T-helper 9 cell (primary cell): Measurements from ENCODE around the gene NRBF2.
"Not testable (repeated sequence)": the region's sequence is repeated elsewhere in the genome, so short reads cannot be mapped to it uniquely, and the experiment has no call there.

Experiments
- DNase-seq: peaks from one replicate; pipeline ENCODE4 v3.0.0-alpha.2; 2020

The NRBF2 gene

DNA sequence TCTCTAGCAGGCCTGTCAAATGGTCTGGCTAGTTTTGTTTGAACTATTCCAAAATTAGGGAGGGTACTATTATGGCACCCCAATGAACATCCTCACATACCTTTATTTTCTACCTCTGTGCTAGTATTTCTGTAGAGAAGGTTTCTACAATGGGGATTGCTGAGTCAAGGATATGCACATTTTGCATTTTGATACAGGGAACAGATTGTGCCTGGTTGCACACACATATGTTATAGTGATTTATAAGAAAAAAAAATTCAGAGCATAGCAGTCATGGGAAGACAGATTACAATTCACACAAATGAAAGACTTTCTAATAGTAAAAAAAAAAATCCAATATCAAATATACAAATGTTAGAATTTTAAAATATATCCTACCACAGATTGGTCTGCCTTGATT lies 14.1 kb upstream of the NRBF2 start:
- DNase-seq: no peak

GRCh38 chr10:63120554-63120953 lies 12.6 kb upstream of the NRBF2 start:
- no peak for DNase-seq

DNA sequence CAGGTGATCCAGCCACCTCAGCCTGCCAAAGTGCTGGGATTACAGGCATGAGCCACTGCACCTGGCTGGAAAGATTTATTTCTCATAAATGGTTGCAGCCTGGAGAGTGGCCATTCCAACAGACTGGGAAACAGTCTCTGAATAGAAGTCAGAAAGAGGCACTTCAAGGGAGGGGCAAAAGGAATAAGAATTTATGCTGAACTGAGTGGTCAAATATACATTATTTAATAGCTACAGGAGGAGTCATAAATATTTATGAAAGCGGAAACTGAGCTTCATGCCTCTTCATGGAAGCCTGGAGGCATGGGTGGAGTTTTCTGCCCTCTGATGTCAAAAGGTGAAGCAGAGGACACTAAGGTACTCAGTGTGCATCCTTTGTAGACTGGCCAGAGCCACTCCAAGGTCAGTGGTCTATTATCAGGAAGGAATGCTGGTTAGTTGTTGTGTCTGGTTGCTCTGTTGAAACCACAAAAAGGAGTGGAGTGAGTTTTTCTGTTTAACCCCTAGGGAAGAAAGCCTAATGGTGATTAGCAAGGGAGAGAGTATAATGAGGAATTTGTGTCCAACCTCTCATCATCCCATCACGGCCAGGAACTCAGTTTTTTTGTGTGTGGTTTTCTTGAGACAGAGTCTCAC lies 9.3 kb upstream of the NRBF2 start:
- DNase-seq: no peak

- no peak for DNase-seq
These were observed 7.7 kb upstream of the NRBF2 start for GRCh38 chr10:63125459-63125858.

DNA sequence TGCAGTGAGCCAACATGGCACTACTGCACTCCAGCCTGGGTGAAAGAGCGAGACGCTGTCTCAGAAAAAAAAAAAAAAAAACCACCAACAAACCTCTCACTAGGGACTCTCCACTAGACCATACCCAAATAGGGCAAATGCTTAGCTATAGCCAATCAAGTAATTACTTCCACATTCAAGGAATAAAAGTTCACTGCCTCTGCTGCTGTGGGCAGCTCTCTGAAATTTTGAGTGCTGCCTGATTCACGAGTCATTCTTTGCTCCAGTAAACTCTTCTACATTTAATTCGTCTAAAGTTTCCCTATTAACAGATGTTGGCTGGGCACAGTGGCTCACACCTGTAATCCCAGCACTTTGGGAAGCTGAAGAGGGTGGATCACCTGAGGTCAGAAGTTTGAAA lies 4.7 kb upstream of the NRBF2 start:
- DNase-seq: no peak

DNA sequence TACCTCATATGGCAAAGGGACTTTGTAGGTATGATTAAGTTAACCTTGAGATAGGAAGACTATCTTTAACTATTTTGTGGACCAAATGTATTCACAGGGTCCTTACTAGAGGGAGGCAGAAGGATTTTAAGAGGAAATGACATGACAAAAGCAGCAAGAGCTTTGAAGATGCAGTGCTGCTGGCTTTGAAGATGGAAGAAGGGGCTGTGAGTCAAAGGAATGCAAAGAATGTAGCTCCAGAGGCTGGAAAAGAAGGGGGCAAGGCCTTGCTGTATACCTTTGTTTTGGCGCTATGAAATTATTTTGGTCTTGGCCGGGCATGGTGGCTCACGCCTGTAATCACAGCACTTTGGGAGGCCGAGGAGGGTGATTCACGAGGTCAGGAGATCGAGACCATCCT lies 3.2 kb upstream of the NRBF2 start:
- DNase-seq: no peak

DNA sequence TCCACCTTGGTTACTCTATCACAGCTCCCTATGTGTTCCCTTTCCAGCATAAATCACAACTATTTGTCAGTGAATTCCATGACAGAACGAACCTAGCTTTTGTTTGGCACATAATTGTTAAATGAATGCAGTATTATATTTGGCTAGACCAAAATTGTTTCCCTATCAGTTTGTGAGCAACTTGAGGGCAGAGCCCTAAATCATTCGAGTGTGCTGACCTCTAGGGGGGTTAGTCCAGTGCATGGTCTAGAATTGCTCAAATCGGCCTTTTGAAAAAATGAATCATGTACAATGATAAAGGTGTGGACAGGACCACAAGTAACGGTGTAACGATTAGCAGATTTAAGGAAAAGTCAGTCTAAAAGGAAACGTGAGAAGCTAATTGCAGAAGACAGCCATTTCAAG lies 475 bp upstream of the NRBF2 start:
- DNase-seq: no peak

GRCh38 chr10:63133821-63134557 lies 861 bp downstream of the NRBF2 start:
- no peak for DNase-seq

DNA sequence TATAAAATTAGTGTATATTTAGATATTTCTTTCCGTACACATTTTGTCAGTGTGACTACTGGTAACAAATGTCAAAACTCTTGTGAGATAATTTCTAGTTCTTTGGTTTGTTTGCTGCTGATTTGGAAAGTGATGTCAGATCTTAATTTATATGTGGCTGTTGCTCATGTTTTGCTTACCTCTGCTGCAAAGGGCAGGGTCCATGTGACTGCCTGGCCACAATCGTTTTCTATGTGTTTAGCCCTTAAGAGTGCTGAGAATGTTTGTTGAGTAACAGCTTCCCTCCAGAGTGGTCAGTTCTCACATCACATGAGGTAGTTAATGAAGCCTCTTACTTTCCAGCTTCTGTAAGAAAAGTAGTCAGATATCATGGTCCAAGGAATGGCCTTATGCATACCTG lies 4.2 kb downstream of the NRBF2 start:
- DNase-seq: no peak

- DNase-seq: no peak
These were observed 6.9 kb downstream of the NRBF2 start for GRCh38 chr10:63140077-63140476.

DNA sequence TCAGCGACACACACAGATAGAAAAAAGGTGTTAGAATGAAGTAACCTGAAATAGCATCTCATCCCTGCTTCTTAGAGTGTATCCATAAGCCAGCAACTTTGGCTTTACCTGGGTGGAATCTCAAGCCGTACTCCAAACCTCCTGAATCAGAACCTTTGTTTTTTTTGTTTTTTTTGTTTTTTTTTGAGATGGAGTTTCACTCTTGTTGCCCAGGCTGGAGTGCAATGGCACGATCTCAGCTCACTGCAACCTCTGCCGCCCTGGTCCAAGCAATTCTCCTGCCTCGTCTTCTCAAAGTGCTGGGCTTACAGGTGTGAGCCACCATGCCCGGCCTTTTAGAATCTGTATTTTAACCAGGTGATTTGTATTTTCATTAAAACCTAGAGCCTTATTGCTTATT lies 9.0 kb downstream of the NRBF2 start:
- no peak for DNase-seq

DNA sequence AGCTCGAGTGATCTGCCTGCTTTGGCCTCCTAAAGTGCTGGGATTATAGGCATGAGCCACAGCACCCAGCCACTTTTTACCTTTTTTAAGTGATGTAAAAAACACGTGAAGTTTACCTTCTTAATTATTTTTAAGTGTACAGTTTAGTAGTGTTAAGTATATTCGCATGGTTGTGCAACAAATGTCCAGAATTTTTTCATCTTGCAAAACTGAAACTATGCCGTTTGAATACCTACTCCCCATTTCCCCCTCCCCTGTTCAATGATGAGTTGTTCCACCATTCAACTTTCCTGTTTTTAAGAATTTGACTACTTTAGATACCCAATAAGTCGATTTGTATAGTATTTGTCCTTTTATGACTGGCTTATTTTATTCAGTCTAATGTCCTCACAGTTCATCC lies 10.9 kb downstream of the NRBF2 start:
- DNase-seq: no peak

DNA sequence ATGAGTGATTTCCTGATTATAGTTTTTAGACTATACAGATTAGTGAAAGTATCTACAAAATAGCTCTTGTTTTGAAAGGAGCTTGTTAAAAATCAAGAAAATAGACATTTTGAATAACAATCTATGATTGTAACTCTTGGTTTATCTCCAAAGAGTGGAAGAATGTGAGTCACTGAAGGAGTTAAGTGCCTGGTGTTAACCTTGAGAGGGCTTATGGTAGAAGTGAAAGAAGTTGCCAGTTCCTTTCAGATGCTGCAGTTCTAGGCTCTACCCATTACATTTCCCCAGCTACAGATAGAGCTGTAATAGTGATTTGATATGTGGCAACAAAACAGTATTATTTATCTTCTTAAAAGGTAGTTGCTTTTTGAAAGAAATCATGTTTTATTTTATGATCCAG lies 12.7 kb downstream of the NRBF2 start:
- no peak for DNase-seq

DNA sequence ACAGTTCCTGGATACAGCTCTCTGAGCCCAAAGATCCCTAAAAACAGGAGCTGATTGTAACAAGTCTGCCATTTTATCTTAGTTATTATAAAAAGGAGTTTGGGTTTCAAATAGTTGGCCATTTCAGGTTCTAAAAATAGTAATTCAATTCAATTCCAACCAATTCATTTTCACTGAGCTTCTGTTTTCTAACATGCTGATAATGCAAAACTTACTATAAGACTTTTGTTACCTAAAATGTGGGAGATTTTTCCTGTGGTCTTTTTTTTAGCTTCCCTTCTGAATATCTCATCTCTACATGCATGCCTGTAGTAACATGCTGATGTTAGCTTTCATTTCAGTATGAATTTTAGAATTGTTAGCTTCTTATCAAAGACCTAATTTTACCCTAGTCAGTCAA lies 13.4 kb downstream of the NRBF2 start:
- no peak for DNase-seq

DNA sequence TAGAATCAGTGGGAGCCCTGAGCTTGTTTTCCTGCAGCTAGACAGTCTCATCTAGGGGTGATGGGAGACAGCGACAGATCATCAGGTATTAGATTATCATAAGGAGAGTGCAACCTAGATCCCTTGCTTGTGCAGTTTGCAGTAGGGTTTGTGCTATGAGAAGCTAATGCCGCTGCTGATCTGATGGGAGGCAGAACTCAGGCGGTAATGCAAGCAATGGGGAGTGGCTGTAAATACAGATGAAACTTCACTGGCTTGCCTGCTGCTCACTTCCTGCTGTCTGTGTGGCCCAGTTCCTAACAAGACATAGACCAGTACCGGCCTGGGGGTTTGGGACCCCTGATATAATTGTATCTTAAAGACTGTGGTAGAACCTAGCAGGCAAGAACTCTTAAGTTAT lies 17.6 kb downstream of the NRBF2 start:
- no peak for DNase-seq

DNA sequence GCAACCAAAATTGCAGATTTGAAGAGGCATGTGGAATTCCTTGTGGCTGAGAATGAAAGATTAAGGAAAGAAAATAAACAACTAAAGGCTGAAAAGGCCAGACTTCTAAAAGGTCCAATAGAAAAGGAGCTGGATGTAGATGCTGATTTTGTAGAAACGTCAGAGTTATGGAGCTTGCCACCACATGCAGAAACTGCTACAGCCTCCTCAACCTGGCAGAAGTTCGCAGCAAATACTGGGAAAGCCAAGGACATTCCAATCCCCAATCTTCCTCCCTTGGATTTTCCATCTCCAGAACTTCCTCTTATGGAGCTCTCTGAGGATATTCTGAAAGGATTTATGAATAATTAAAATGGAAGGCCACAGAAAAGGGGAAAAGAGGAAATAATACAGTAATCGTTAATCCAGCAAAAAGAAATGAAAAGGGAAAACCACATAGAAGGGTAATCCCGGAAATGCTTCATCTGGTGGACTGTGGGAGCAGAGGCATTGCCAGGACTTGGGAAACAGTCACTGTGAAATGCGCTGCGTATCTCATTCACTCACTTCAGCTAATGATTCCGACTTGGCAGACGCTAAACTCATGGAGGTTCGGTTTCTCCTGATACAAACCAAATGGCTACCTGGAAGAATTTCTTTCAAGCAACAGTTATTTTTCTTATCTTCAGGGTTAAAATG lies 20.9 kb downstream of the NRBF2 start:
- not testable (repeated sequence) for DNase-seq

GRCh38 chr10:63154546-63155387 lies 21.6 kb downstream of the NRBF2 start:
- no peak for DNase-seq

DNA sequence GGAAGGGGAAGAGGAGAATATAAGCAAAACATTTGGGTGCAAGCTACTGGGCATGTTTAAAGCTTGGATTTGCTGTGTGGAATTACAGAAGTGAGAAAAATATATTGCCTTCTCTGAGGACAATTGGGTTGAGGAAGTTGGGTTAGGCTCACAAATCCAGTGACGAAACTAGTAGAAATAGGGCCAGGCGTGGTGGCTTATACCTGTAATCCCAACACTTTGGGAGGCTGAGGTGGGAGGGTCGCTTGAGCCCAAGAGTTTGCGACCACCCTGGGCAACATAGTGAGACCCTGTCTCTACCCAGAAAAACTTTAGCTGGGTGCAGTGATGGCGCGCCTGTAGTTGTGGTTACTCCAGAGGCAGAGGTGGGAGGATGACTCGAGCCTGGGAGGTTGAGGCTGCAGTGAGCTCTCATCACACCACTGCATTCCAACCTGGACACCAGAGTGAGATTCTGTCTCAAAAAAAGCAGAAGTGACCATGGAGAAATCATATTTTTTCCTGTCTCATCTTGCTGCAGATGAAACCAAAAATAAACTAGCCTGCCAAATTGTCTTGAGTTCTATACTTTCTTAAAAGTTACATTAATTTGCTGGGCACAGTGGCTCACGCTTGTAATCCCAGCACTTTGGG lies 22.4 kb downstream of the NRBF2 start:
- DNase-seq: no peak

- no peak for DNase-seq
These were observed 23.1 kb downstream of the NRBF2 start for GRCh38 chr10:63156236-63156635.

DNA sequence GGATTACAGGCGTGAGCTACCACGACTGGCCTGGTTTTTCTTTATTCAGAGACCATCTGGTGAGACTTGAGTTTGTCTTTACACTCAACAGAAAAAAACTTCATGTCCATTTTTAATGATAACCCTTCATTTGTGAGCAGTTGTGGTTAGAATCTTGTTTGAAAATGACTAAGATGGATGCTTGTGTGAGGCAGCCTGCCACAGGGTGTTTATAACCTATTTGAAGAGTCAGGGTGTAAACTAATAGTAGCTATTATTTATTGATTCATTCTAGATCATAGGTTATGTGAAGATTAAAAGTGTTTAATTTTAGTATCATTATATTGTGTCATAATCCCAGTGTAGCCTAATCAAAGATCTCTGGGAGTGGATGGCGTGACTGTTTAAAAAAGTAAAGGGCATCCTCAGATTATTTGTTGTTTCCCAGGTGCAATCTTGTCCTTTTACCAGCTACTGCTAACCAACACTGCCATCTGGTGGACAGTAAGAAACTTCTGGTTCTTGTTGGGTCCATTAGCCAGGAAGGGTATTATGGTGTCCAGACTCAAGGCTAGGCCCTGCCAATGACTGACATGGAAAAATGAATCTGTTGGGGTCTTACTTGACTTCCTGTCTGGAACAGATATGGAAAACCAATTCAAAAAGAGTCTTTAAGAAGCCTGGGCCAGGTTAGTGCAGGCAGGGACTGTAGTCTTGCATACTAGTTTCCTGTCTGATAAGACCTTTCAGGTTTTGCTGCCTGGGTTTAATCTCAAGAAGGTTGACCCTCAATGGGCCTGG lies 24.9 kb downstream of the NRBF2 start:
- peak; percentile 11 for DNase-seq

- DNase-seq: no peak
These were observed 28.5 kb downstream of the NRBF2 start for GRCh38 chr10:63161592-63161991.

GRCh38 chr10:63164166-63164623 lies 31.1 kb downstream of the NRBF2 start:
- DNase-seq: no peak
